Gastroesophageal sphincter (tissue), 4 donors: ENCODE results near the gene FGGY. TPM values are rescaled to one million over a fixed set of nuclear protein-coding genes. Genes with fewer than 3 reads are reported as not detected.

Experiments
- ATAC-seq: fragments of 150-250 bp; one replicate; pipeline ENCODE4 v1.9.1; 2016; ENCODE audit warnings: mild to moderate bottlenecking, moderate library complexity
- H3K27ac ChIP-seq, 4 donors: fragments of 200-600 bp; sonication (generic) in 3 of 4; 1 replicate in 3 of 4; 2 replicates in 1 of 4; pipeline ENCODE4 v1.5.1; 2016 to 2019
- H3K27me3 ChIP-seq: fragments of 200-600 bp; sonication (generic); one replicate; pipeline ENCODE4 v1.5.1; 2019
- H3K36me3 ChIP-seq, 2 donors: fragments of 200-600 bp; sonication (generic); one replicate each; pipeline ENCODE4 v1.5.1; 2019; ENCODE audit warnings: control low read depth in 1 of 2
- H3K4me1 ChIP-seq, 3 donors: fragments of 200-600 bp; sonication (generic); 1 replicate in 2 of 3; 2 replicates in 1 of 3; pipeline ENCODE4 v1.5.1; 2016 to 2019; ENCODE audit warnings: control low read depth in 2 of 3
- H3K4me3 ChIP-seq, 2 donors: fragments of 200-600 bp; sonication (generic); one replicate each; pipeline ENCODE4 v1.5.1; 2019; ENCODE audit warnings: mild to moderate bottlenecking in 1 of 2, moderate library complexity in 1 of 2
- H3K9me3 ChIP-seq, 3 donors: fragments of 200-600 bp; sonication (generic); one replicate each; pipeline ENCODE4 v1.5.1; 2017 to 2019; ENCODE audit warnings: control low read depth in 2 of 3
- EP300 ChIP-seq: sonication (generic); formaldehyde crosslinking; IDR thresholded peaks from one replicate; pipeline ENCODE4 v1.6.1; 2017; ENCODE audit warnings: antibody characterized with exemption, mild to moderate bottlenecking
- POLR2A ChIP-seq, 2 donors: fragments of 450-650 bp; IDR thresholded peaks; one replicate each; pipeline ENCODE4 v1.6.1; 2017; ENCODE audit warnings: antibody characterized with exemption in 2 of 2, mild to moderate bottlenecking in 2 of 2, moderate library complexity in 1 of 2
- POLR2AphosphoS5 ChIP-seq: sonication (generic); formaldehyde crosslinking; IDR thresholded peaks from one replicate; pipeline ENCODE4 v1.6.1; 2017; ENCODE audit warnings: antibody characterized with exemption
- WGBS, 2 donors: methylation state at CpG; one replicate each; pipeline ENCODE4 v1.1.5; 2018; ENCODE audit warnings: low coverage in 1 of 2; 5-methylcytosine and 5-hydroxymethylcytosine counted together
- total RNA-seq, 4 donors: library from RNA; depleted of rRNA; stranded (reverse); fragments of >200 nt; gene quantifications; one replicate each; pipeline ENCODE4 v1.1.0, GENCODE V29; 2016
- TF ChIP-seq, protein P1 (sequence below), 4 experiments: fragments of 200-600 bp in 2 of 4; fragments of 450-650 bp in 2 of 4; sonication (generic) in 1 of 4; IDR thresholded peaks; one replicate each; pipeline ENCODE4 v1.5.1; 2017 to 2019; ENCODE audit warnings: antibody characterized with exemption in 4 of 4, mild to moderate bottlenecking in 2 of 4, moderate library complexity in 2 of 4

Gene FGGY
- total RNA-seq, 4 donors from 2014 or later, result 19.0 to 29.6 (median 25.2) TPM

DNA sequence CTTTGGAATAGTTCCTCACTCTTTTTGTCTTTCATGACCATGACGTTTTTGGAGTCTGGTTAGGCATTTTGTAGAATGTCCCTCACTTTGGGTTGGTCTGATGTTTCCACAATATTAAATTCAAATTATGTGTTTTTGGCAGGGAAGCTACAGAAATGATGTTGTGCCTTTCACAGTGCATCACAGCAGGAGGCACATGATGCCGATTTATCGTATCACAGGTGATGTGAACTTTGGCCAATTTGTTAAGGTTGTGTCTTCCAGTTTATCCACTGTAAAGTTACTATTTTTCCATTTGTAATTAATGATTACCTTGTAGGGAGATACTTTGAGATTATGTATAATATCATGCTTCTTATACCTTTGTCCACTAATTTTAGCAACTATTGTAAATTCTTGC is 114.3 kb downstream of the FGGY start:
- Histone ChIP-seq H3K4me1 (peaks cover 0 to 34% (median 5%) of the 10 kb centered on the region in 3 donors), H3K36me3 (no peaks in the 10 kb centered on the region), H3K27ac (no peak overlapping the region), H3K27me3 (no peaks in the 10 kb centered on the region), H3K9me3 (no peaks in the 10 kb centered on the region), H3K4me3 (no peak overlapping the region)
- no peak for ATAC-seq
- 81 to 83% methylated on average over 3 of the region's 3 CpGs for WGBS, 2 donors
- TF ChIP-seq EP300 (no peak), POLR2A (IDR thresholded peaks at IDR 0.05) (no peak), POLR2AphosphoS5 (no peak)
- TF ChIP-seq, protein P1, sequence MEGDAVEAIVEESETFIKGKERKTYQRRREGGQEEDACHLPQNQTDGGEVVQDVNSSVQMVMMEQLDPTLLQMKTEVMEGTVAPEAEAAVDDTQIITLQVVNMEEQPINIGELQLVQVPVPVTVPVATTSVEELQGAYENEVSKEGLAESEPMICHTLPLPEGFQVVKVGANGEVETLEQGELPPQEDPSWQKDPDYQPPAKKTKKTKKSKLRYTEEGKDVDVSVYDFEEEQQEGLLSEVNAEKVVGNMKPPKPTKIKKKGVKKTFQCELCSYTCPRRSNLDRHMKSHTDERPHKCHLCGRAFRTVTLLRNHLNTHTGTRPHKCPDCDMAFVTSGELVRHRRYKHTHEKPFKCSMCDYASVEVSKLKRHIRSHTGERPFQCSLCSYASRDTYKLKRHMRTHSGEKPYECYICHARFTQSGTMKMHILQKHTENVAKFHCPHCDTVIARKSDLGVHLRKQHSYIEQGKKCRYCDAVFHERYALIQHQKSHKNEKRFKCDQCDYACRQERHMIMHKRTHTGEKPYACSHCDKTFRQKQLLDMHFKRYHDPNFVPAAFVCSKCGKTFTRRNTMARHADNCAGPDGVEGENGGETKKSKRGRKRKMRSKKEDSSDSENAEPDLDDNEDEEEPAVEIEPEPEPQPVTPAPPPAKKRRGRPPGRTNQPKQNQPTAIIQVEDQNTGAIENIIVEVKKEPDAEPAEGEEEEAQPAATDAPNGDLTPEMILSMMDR (IDR thresholded peaks at IDR 0.05), result no peak

DNA sequence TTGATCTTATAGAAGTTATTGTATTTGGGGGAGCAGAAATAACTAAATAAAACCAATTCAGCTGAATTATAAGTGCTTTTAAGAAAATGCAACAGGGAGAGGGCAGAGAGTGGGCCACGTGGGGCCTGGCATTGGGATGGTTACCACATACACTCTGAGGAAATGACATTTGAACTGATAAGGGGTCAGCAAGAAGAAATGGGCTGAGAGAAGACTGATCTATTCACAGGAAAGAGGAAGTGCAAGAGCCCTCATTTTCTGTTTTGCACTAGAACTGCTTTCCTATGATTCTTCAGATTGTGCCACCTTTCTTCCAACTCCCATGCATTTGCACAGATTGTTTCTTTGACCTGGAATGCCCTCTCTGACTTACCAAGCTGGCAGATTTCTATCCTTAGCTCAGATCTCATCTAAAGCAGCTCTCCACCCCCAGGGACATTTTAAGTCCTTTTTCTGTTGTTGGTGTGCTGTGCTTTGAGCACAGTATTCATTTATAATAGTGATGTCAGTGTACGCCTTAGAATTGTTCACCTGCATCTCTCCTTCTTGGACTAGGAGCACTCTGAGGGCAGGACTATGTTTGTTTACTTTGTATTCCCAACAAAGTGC is 115.9 kb downstream of the FGGY start:
- Histone ChIP-seq H3K27ac (no peak overlapping the region), H3K27me3 (no peaks in the 10 kb centered on the region), H3K9me3 (no peaks in the 10 kb centered on the region), H3K4me1 (peaks cover 0 to 25% (median 5%) of the 10 kb centered on the region in 3 donors), H3K4me3 (no peak overlapping the region), H3K36me3 (no peaks in the 10 kb centered on the region)
- no peak for ATAC-seq
- TF ChIP-seq POLR2A (IDR thresholded peaks at IDR 0.05) (no peak), EP300 (no peak), POLR2AphosphoS5 (no peak)
- WGBS, 2 donors, result 73 to 80% methylated on average over 2 of the region's 2 CpGs

DNA sequence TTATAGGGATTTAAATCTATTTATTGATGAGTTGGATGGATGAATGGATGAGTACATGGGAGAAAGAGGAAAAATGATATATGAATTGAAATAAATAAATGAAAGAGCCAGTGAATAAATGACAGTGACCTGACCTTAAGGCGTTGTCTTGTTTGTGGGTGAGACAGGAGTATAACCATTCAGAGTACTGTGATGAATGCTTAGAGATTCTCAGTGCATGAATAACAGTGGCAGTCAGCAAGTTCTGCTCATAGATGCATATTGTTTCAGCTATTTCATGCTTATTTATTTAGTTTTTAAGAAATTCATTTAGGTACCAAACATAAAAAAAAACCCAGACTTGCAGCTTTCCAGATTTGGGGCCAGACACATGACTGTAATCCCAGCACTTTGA is 116.4 kb downstream of the FGGY start:
- ATAC-seq, result no peak
- Histone ChIP-seq H3K4me1 (peaks cover 0 to 25% (median under 1%) of the 10 kb centered on the region in 3 donors), H3K4me3 (no peak overlapping the region), H3K36me3 (no peaks in the 10 kb centered on the region), H3K9me3 (no peaks in the 10 kb centered on the region), H3K27ac (no peak overlapping the region), H3K27me3 (no peaks in the 10 kb centered on the region)
- 67 to 78% methylated on average over 1 of the region's 1 CpG for WGBS, 2 donors
- no peak for TF ChIP-seq POLR2AphosphoS5
- no peak for TF ChIP-seq EP300
- no peak for TF ChIP-seq POLR2A (IDR thresholded peaks at IDR 0.05)
- TF ChIP-seq, protein P1 (IDR thresholded peaks at IDR 0.05), result no peak

DNA sequence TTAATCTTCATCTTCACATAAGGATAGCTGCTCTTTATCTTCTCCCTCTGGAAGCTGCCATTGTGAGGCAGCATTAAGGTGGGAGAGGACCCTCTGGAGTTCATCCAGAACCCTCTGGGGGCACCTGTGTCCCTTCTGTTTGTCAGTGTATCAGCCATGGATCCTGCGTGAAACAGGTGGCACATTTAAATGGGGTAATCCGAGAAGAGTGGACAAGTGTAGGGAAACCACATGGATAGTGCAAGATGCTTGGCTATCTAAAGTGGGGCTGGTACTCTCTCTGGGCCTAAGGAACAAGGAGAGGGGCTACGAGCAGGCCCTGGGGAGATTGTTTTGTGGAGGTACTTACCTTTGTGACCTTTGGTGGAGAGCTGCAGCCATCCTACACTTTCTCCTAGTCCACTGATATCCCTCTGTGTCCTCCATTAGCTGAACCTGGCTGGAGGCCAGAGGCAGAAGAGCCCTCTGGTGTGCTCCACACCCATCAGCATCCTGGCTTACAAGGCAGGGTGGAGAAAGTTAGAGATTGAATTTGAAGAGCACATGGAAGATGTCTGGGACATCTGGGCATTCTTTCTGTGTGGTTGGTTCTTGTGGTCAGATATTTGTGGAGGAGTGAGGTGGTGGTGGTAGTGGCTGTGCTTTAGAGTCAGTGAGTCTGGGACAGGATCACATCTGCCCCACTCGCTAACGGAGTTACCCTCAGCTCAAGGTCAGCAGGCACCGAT is 117.7 kb downstream of the FGGY start:
- WGBS, 2 donors, result 95 to 100% methylated on average over 3 to 6 of the region's 6 CpGs
- Histone ChIP-seq H3K4me1 (peaks cover 0 to 25% (median 0%) of the 10 kb centered on the region in 3 donors), H3K36me3 (no peaks in the 10 kb centered on the region), H3K9me3 (no peaks in the 10 kb centered on the region), H3K4me3 (no peak overlapping the region), H3K27ac (no peak overlapping the region), H3K27me3 (no peaks in the 10 kb centered on the region)
- no peak for TF ChIP-seq EP300
- TF ChIP-seq, protein P1 (IDR thresholded peaks at IDR 0.05), result no peak
- no peak for TF ChIP-seq POLR2A (IDR thresholded peaks at IDR 0.05)
- TF ChIP-seq POLR2AphosphoS5, result no peak
- ATAC-seq, result no peak

DNA sequence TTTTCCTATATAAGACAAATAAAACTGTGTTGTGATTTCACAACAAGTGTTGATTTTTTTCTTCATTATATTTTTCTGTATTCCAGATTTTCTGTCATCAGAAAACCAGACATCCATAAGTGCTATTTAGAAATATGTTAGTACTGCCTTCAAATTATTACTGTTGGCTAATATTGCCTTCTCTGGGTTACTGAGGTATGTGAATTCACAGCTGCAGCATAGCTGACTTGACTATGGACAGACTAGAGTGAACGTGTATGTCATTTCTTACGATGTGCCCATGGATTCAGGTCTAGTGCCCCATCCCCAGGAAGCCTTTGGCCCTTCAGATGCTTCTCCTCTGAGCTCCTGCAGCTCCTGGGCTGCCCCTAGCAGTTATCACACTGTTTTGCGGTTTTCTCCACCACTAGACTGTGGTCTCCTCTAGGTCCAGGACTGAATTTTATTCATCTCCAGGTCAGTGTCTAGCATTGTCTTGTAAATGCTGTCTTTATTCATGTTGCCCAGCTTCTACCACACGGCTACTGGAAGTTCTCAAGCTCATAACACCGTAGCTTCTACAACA is 118.5 kb downstream of the FGGY start:
- 94 to 96% methylated on average over 5 of the region's 5 CpGs for WGBS, 2 donors

More for the DNA sequence above, 118.5 kb downstream of the FGGY start:
- Histone ChIP-seq H3K27me3 (no peaks in the 10 kb centered on the region), H3K9me3 (no peaks in the 10 kb centered on the region), H3K27ac (no peak overlapping the region), H3K36me3 (no peaks in the 10 kb centered on the region), H3K4me3 (no peak overlapping the region), H3K4me1 (peaks cover 0 to 25% (median 0%) of the 10 kb centered on the region in 3 donors)
- ATAC-seq, result no peak
- TF ChIP-seq, protein P1 (IDR thresholded peaks at IDR 0.05), result no peak
- no peak for TF ChIP-seq POLR2A (IDR thresholded peaks at IDR 0.05)
